ENCODE results near the gene ZPLD1.

ZPLD1 gene

GRCh38 chr3:102466001-102466400 lies 31.2 kb downstream of the ZPLD1 start:
- no peak for DNase-seq (ENCODE audit: low read depth in 2 of 2)

- no peak for DNase-seq (ENCODE audit: low read depth in 2 of 2)
Observed at GRCh38 chr3:102470066-102470465, 35.3 kb downstream of the ZPLD1 start.

GRCh38 chr3:102471001-102471400 lies 36.2 kb downstream of the ZPLD1 start:
- no peak for DNase-seq (ENCODE audit: low read depth in 2 of 2)

GRCh38 chr3:102471491-102471890 lies 36.7 kb downstream of the ZPLD1 start:
- no peak for DNase-seq (ENCODE audit: low read depth in 2 of 2)

- DNase-seq (ENCODE audit: low read depth in 2 of 2) = no peak
Observed at GRCh38 chr3:102473648-102474047, 38.8 kb downstream of the ZPLD1 start.

- no peak for DNase-seq (ENCODE audit: low read depth in 2 of 2)
Observed at GRCh38 chr3:102474207-102474606, 39.4 kb downstream of the ZPLD1 start.

- DNase-seq (ENCODE audit: low read depth in 2 of 2) = no peak
Observed at GRCh38 chr3:102476198-102476597, 41.4 kb downstream of the ZPLD1 start.

GRCh38 chr3:102478160-102478559 lies 43.3 kb downstream of the ZPLD1 start:
- no peak for DNase-seq (ENCODE audit: low read depth in 2 of 2)

- DNase-seq (ENCODE audit: low read depth in 2 of 2) = no peak
Observed at GRCh38 chr3:102480139-102480538, 45.3 kb downstream of the ZPLD1 start.

GRCh38 chr3:102481050-102481449 lies 46.2 kb downstream of the ZPLD1 start:
- no peak for DNase-seq (ENCODE audit: low read depth in 2 of 2)

- DNase-seq (ENCODE audit: low read depth in 2 of 2) = no peak
Observed at GRCh38 chr3:102483556-102483955, 48.7 kb downstream of the ZPLD1 start.

- DNase-seq (ENCODE audit: low read depth in 2 of 2) = no peak
Observed at GRCh38 chr3:102484363-102484762, 49.5 kb downstream of the ZPLD1 start.

GRCh38 chr3:102485701-102486100 lies 50.9 kb downstream of the ZPLD1 start:
- DNase-seq (ENCODE audit: low read depth in 2 of 2) = no peak

GRCh38 chr3:102488331-102488730 lies 53.5 kb downstream of the ZPLD1 start:
- DNase-seq (ENCODE audit: low read depth in 2 of 2) = no peak

- no peak for DNase-seq (ENCODE audit: low read depth in 2 of 2)
Observed at GRCh38 chr3:102492300-102492699, 57.5 kb downstream of the ZPLD1 start.

- DNase-seq (ENCODE audit: low read depth in 2 of 2) = no peak
Observed at GRCh38 chr3:102497571-102497970, 62.8 kb downstream of the ZPLD1 start.

GRCh38 chr3:102505542-102505941 lies 70.7 kb downstream of the ZPLD1 start:
- no peak for DNase-seq (ENCODE audit: low read depth in 2 of 2)

GRCh38 chr3:102510663-102511062 lies 75.8 kb downstream of the ZPLD1 start:
- no peak for DNase-seq (ENCODE audit: low read depth in 2 of 2)

- DNase-seq (ENCODE audit: low read depth in 2 of 2) = no peak
Observed at GRCh38 chr3:102511168-102511567, 76.4 kb downstream of the ZPLD1 start.

GRCh38 chr3:102511639-102512038 lies 76.8 kb downstream of the ZPLD1 start:
- DNase-seq (ENCODE audit: low read depth in 2 of 2) = no peak

- DNase-seq (ENCODE audit: low read depth in 2 of 2) = no peak
Observed at GRCh38 chr3:102512734-102513504, 78.1 kb downstream of the ZPLD1 start.

- DNase-seq (ENCODE audit: low read depth in 2 of 2) = no peak
Observed at GRCh38 chr3:102514241-102514640, 79.4 kb downstream of the ZPLD1 start.

GRCh38 chr3:102521246-102521645 lies 86.4 kb downstream of the ZPLD1 start:
- no peak for DNase-seq (ENCODE audit: low read depth in 2 of 2)

GRCh38 chr3:102525624-102526023 lies 90.8 kb downstream of the ZPLD1 start:
- no peak for DNase-seq (ENCODE audit: low read depth in 2 of 2)
